ENCODE measurements around the gene ARPC1A.
"Not testable (repeated sequence)": the region's sequence is repeated elsewhere in the genome, so short reads cannot be mapped to it uniquely, and the experiment has no call there.

The ARPC1A gene

GRCh38 chr7:99366646-99367045 is 40.9 kb downstream of the ARPC1A start:
- no peak for FAIRE-seq
- no peak for DNase-seq (ENCODE audit: insufficient read length, low spot score)

DNA sequence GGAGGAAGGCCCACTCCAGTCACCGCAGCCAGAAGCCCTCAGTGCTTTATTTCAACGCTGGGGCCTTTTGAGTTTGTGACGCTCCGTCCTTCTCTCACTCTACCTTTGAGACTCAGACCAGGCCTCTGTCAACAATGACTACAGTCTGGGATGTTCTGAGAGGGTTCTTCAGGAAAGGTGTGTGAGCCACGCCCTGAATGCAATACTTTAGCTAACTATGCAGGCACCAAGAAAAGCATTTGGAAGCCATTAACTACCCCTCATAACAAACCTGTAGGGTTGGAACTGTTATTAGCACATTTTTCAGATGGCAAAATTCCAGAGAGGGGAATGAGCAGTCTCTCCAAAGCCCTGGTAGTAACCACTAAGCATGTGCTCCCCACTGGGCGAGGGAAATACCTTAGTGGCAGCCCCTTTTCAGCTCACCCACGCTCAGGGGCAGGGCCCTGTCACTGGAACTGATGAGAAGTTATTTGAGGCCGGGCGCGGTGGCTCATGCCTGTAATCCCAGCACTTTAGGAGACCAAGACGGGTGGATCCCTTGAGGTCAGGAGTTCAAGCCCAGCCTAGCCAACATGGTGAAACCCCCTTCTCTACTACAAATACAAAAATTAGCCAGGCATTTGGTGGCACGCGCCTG is 43.2 kb downstream of the ARPC1A start:
- no peak for FAIRE-seq

GRCh38 chr7:99369767-99370391 is 44.2 kb downstream of the ARPC1A start:
- DNase-seq (ENCODE audit: insufficient read length, low spot score) = no peak
- FAIRE-seq = no peak

More for the DNA sequence above, 43.2 kb downstream of the ARPC1A start:
- DNase-seq (ENCODE audit: insufficient read length, low spot score) = no peak

GRCh38 chr7:99371376-99371920 is 45.8 kb downstream of the ARPC1A start:
- DNase-seq (ENCODE audit: insufficient read length, low spot score) (no peak), FAIRE-seq (no peak)

GRCh38 chr7:99372275-99373090 is 46.8 kb downstream of the ARPC1A start:
- no peak for FAIRE-seq
- no peak for DNase-seq (ENCODE audit: insufficient read length, low spot score)

DNA sequence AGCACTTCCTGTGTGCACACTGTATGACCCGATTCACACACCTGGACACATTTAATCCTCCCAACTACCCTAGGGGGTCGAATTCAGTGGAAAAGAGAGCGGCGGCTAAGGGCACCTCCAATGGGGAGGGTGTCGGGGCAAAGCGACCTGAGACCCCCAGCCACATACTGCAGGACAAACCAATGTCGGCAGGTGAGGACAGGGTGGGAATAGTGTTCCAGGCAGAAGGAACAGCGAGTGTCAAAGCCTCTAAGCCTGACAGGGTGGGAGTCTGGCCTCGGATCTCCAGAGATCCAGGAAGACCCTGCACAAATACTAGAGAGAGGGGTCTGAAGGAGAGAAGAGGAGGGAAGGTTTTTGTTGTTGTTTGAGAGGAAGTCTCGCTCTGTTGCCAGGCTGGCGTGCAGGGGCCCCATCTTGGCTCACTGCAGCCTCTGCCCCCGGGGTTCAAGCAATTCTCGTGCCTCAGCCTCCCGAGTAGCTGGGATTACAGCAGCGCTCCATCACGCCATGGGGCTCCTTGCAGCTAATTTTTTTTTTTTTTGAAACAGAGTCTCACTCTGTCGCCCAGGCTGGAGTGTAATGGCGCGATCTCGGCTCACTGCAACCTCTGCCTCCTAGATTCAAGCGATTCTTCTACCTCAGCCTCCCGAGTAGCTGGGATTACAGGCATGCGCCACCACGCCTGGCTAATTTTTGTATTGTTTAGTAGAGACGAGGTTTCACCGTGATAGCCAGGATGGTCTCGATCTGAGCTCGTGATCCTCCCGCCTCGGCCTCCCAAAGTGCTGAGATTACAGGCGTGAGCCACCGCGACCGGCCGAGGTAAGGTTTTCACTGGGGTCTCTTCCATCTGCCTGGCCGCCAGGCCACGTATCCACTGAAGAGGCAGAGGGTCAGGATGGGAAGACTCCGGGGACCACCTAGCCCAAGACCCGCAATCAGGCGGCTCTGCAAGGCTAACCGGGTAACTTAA is 47.7 kb downstream of the ARPC1A start:
- DNase-seq (ENCODE audit: insufficient read length, low spot score) (no peak), FAIRE-seq (no peak)

GRCh38 chr7:99374111-99375064 is 48.7 kb downstream of the ARPC1A start, which contains the start of gene ARPC1B:
TSS of gene ARPC1B (plus strand) at chr7:99374730. CDS start at chr7:99385715, 10,985 bp downstream.
- peak; percentile 72 for DNase-seq (ENCODE audit: insufficient read length, low spot score)
- no peak for FAIRE-seq

DNA sequence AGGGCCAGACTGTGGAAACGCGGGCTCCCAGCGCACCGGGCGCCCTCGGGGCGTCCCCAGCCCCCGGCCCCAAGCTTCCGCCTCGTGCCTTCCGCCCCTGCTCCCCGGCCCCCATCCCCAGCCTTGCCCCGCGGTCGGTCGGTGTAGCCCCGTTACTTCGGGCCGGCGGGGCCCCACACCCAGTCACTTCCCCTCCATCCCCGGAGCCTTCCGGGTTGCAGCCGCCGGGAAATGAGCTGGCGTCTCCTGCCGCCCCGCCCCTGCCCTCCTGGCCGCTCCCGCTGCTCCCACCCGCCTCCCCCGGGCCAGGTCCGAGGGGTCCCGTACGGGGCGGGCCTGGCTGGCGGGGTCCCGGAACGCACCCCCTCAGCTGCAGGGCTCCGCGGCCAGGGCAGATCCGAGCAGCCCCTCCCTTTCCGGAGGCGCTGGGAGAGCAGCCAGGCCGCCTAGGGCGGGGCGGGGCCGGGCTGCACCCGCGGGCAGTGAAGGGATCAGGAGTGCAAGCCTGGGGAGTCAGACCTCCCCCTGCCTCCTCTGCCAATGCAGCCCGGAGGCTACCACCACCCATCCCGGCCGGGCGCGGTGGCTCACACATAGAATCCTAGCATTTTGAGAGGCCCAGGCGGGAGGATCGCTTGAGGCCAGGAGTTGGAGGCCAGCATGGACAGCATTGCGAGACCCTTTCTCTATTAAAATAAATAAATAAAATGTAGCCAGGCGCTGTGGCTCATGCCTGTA is 49.5 kb downstream of the ARPC1A start:
- FAIRE-seq = no peak
- DNase-seq (ENCODE audit: insufficient read length, low spot score) = peak; percentile 62

DNA sequence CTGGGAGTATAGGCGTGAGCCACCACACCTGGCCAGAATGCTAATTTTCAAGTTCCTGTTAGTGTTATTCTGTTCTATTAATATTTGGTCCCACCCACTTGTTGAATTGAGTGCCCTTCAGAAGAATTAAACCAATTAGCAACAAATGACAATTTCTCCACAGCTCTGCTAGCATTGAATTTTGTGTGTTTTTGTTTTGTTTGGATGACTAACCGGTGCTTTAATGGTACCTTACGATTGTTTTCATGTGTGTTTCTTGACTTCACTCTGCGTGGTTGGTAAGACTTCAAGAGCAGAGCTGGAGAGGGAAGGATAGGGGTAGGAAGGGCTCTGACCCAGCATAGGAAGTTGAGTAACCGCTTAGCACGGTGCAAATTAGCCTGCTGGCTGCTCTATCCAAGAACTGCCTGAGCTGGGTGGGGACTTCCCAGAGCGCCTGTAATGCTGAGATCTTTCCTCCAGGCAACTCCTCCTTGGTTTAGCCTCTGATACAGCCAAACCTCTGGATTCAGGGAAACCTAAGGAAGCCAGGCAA is 53.4 kb downstream of the ARPC1A start:
- DNase-seq (ENCODE audit: insufficient read length, low spot score) (no peak), FAIRE-seq (no peak)

DNA sequence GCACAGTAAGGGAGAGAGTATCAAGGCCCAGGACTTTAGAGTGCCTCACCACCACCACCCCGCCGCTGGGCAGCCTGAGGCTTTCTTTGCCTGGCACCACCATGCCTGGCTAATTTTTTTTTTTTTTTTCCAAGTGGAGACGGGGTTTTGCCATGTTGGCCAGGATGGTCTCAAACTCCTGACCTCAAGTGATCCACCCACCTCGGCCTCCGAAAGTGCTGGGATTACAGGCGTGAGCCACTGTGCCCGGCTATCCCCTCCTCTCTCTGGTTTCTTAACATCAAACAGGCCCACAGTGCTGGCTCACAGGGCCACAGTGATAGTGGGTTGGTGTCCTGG is 54.0 kb downstream of the ARPC1A start:
- not testable (repeated sequence) for FAIRE-seq; DNase-seq (ENCODE audit: insufficient read length, low spot score)

- FAIRE-seq = no peak
- no peak for DNase-seq (ENCODE audit: insufficient read length, low spot score)
Measured at GRCh38 chr7:99380032-99380822, 54.5 kb downstream of the ARPC1A start.

DNA sequence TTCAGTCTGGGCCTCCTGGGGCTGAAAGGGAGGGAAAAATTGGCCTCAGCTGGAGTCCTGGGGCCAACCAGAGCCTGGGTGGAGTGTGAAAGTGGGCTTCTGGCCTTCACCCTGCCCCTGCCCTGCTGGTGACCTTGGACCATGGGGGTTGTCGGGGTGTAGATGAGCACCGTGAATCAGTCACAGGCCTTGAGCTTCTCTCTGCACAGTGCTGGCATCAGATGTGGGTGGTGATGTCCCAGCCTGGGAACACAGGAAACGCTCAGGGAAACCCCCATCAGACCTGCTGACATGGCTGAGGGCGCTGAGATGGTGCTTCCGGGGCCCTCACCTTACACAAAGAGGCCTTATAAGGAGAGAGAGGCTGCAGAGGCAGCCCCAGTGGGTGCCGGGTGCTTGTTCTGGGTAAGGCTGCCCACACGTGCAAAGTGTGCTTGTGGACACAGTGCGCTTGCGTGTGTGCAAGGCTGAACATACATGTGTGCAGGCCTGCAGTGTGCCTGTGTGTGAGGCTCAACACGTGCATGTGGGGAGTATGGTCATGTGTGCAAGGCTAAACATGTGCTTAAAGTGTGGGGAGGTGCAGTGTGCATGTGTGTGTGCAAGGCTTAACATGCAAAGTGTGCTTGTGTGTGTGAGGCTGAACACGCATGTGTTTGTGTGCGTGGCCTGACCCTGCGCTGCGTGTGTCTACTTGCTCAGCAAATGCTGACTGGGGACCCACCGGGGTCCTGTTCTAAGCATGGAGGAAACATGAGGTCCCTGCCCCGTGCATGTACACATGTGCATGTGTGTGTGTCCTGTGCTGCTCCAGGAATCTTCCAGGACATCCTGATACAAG is 55.3 kb downstream of the ARPC1A start:
- DNase-seq (ENCODE audit: insufficient read length, low spot score) = no peak
- no peak for FAIRE-seq

GRCh38 chr7:99381664-99382075 is 56.0 kb downstream of the ARPC1A start:
- FAIRE-seq (no peak), DNase-seq (ENCODE audit: insufficient read length, low spot score) (no peak)

DNA sequence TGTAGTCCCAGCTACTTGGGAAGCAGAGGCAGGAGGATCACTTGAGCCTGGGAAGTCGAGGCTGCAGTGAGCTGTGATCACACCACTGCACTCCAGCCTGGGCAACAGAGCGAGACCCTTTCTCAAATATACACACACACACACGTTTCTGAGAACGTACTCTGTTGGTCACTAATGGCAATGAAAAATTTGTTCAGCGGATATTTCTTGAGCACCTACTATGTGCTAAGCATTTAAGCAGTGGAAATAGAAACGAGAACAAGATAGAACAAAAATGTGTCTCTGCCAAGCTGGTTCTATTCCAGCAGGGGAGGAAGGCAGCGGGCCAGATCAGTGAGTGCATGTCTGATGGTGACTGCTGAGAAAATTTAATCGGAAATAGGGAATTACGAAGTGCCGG is 57.5 kb downstream of the ARPC1A start:
- FAIRE-seq (no peak), DNase-seq (ENCODE audit: insufficient read length, low spot score) (no peak)

DNA sequence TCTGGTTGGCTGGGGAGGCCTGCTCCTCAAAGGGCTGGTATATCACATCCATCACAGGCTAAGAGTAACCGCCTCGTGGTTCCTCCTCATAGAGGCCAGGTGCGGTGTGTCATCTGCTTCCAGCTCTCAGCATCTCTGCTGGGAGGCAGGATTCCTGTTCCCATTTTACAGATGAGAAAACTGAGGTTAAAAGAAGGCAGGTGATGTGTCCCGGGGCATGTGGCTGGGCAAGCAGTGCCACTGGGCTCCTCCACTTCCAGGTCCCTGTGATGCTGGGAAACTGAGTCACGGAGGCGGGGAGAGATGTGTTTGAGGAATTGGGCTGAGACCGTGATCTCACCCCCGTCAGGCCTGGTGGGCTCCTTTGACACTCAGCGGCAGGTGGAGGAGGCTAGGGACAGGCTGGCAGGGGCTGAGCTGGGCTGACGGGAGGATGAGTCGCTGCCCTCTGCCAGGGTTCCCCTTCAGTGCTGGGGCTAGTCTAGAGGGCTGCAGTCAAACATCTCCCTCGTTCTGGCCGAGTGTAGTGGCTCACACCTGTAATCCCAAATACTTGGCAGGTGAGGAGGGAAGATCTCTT is 58.2 kb downstream of the ARPC1A start:
- FAIRE-seq = no peak

DNA sequence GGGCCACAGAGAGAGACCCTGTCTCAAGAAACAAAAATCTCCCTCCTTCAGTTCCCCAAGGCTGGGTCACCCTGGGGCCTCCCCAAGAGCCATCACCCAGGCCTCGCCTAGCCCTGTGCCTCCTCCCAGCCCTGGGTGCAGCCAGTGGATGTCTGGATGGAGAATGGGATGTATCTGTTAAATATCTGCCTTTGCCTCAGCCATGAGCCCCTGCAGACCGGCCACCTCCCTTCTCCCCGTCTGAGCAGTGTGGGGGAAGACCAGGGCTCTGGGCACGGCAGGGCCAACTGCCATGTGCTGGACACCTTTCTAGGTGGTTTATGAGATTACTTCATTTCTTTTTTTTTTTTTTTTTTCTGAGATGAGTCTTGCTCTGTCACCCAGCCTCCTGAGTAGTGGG is 58.8 kb downstream of the ARPC1A start:
- DNase-seq (ENCODE audit: insufficient read length, low spot score) = no peak
- FAIRE-seq = no peak

More for the DNA sequence above, 58.2 kb downstream of the ARPC1A start:
- no peak for DNase-seq (ENCODE audit: insufficient read length, low spot score)

All from HTR-8/SVneo (cell line).